Smooth muscle cell (in vitro differentiated cells): ENCODE data around the gene ANXA10. TPM values are rescaled to one million over a fixed set of nuclear protein-coding genes. Genes with fewer than 3 reads are reported as not detected.

Source experiments
- DNase-seq: peaks from one replicate; lab custom pipeline; 2025; ENCODE audit not compliant: unreplicated experiment; lab: John Stamatoyannopoulos, UW
- H2AFZ ChIP-seq: fragments of 200-600 bp; sonication (generic); 2 replicates; pipeline ENCODE4 v1.6.0; 2016; ENCODE audit warnings: antibody characterized with exemption, low read depth, mild to moderate bottlenecking
- H3F3A ChIP-seq: fragments of 200-600 bp; sonication (generic); 2 replicates; pipeline ENCODE4 v1.6.0; 2017; ENCODE audit warnings: antibody characterized with exemption, low read depth
- H3K27ac ChIP-seq: fragments of 200-600 bp; sonication (generic); 2 replicates; pipeline ENCODE4 v1.5.1; 2016; ENCODE audit warnings: low read depth, mild to moderate bottlenecking
- H3K27me3 ChIP-seq: fragments of 200-600 bp; sonication (generic); 2 replicates; pipeline ENCODE4 v1.6.1; 2016; ENCODE audit warnings: low read depth, mild to moderate bottlenecking
- H3K36me3 ChIP-seq: fragments of 200-600 bp; sonication (generic); 2 replicates; pipeline ENCODE4 v1.5.1; 2016; ENCODE audit warnings: low read depth
- H3K4me1 ChIP-seq: fragments of 200-600 bp; sonication (generic); 2 replicates; pipeline ENCODE4 v1.5.1; 2016; ENCODE audit warnings: low read depth
- H3K4me2 ChIP-seq: fragments of 200-600 bp; sonication (generic); 2 replicates; pipeline ENCODE4 v1.6.0; 2016; ENCODE audit warnings: mild to moderate bottlenecking
- H3K4me3 ChIP-seq: fragments of 200-600 bp; sonication (generic); 2 replicates; pipeline ENCODE4 v1.5.1; 2016; ENCODE audit warnings: mild to moderate bottlenecking
- H3K79me2 ChIP-seq: fragments of 200-600 bp; sonication (generic); 2 replicates; pipeline ENCODE4 v1.6.0; 2016; ENCODE audit warnings: low read depth, mild to moderate bottlenecking
- H3K9ac ChIP-seq: fragments of 200-600 bp; sonication (generic); 2 replicates; pipeline ENCODE4 v1.6.0; 2016; ENCODE audit warnings: low read depth
- H3K9me3 ChIP-seq: fragments of 200-600 bp; sonication (generic); replicated peaks from 2 replicates; pipeline ENCODE4 v1.5.1; 2016; ENCODE audit warnings: low read depth
- H4K20me1 ChIP-seq: fragments of 200-600 bp; sonication (generic); 2 replicates; pipeline ENCODE4 v1.6.0; 2016; ENCODE audit warnings: low read depth
- WGBS: methylation state at CpG from one replicate; pipeline ENCODE4 v1.1.7; 2016; ENCODE audit warnings: low lambda C conversion rate; 5-methylcytosine and 5-hydroxymethylcytosine counted together
- polyA plus RNA-seq: library from polyadenylated mRNA; unstranded; fragments of >200 nt; fragmentation: Nextera tagmentation; extraction: Ambion mirVana; gene quantifications from 2 replicates; pipeline ENCODE4 v1.2.1, GENCODE V29; 2016
- total RNA-seq: library from RNA; depleted of rRNA; stranded (reverse); fragments of >200 nt; gene quantifications from 2 replicates; pipeline ENCODE4 v1.2.3, GENCODE V29; 2014
- TF ChIP-seq, protein P1 (sequence below): fragments of 200-600 bp; sonication (generic); IDR thresholded peaks from 2 replicates; pipeline ENCODE4 v1.5.1; 2017; ENCODE audit warnings: borderline replicate concordance, mild to moderate bottlenecking, antibody characterized with exemption; ENCODE audit not compliant: insufficient read depth, poor library complexity, severe bottlenecking

The ANXA10 gene
- total and polyA plus RNA-seq, 2 experiments from 2014 or later, result not detected

DNA sequence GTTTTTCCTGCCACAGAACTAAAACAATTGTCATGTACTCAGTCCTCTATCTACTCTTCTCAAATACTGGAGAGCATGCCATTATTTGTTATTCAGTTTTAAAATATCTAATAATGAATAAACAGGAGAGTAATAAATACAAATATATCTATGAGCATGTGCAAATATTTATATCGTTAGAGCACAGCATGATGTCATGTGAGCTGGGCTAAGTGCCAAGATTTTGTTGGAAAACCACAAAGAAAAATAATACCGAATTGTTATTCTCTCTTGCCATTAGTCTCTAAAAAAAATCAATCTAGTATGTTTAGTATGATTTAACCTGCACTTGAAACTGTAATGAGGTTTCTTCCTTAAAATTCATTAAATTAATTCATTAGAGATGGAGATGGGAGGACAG, 129.0 kb downstream of the ANXA10 start:
- 67% methylated on average over 2 of the region's 2 CpGs for WGBS
- no peaks in the 10 kb centered on the region for H3K4me1 ChIP-seq
- H3K9ac ChIP-seq, result no peak overlapping the region
- H3K27ac ChIP-seq, result peak overlapping the region; percentile 28
- H3K36me3 ChIP-seq, result no peaks in the 10 kb centered on the region
- H3K9me3 ChIP-seq, result no peaks in the 10 kb centered on the region
- H3K27me3 ChIP-seq, result no peaks in the 10 kb centered on the region
- H3K4me2 ChIP-seq, result no peak overlapping the region
- TF ChIP-seq, protein P1, sequence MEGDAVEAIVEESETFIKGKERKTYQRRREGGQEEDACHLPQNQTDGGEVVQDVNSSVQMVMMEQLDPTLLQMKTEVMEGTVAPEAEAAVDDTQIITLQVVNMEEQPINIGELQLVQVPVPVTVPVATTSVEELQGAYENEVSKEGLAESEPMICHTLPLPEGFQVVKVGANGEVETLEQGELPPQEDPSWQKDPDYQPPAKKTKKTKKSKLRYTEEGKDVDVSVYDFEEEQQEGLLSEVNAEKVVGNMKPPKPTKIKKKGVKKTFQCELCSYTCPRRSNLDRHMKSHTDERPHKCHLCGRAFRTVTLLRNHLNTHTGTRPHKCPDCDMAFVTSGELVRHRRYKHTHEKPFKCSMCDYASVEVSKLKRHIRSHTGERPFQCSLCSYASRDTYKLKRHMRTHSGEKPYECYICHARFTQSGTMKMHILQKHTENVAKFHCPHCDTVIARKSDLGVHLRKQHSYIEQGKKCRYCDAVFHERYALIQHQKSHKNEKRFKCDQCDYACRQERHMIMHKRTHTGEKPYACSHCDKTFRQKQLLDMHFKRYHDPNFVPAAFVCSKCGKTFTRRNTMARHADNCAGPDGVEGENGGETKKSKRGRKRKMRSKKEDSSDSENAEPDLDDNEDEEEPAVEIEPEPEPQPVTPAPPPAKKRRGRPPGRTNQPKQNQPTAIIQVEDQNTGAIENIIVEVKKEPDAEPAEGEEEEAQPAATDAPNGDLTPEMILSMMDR, result no peak
- no peaks in the 10 kb centered on the region for H4K20me1 ChIP-seq
- no peaks in the 10 kb centered on the region for H3K79me2 ChIP-seq
- no peak overlapping the region for H2AFZ ChIP-seq
- no peak for DNase-seq
- H3F3A ChIP-seq, result no peaks in the 10 kb centered on the region
- no peak overlapping the region for H3K4me3 ChIP-seq

Other genes starting within 250 kb of the ANXA10 start
- 6.5 and 6.7 TPM in 2 replicates for gene DDX60, start 226.2 kb downstream of the ANXA10 start, total RNA-seq
- 0.24 and 0.87 TPM in 2 replicates for gene DDX60, start 226.2 kb downstream of the ANXA10 start, polyA plus RNA-seq